G401 (cell line): ENCODE results near the gene NACA2. TPM values are rescaled to one million over a fixed set of nuclear protein-coding genes. Genes with fewer than 3 reads are reported as not detected.
"Not testable (repeated sequence)": the region's sequence is repeated elsewhere in the genome, so short reads cannot be mapped to it uniquely, and the experiment has no call there.

Experiments used
- DNase-seq: peaks from one replicate; pipeline ENCODE4 v3.0.0-alpha.2; 2015; ENCODE audit warnings: low spot score
- in situ Hi-C: cut with HindIII; loops from 2 replicates; pipeline ENCODE4 v1.10.0; 2016; ENCODE audit warnings: low sequenced_read_pairs, mixed read lengths
- total RNA-seq: library from RNA; depleted of rRNA; stranded (reverse); fragments of >200 nt; shearing (Covaris generic); gene quantifications from 2 replicates; pipeline ENCODE4 v1.2.3, GENCODE V29; 2014; rRNA removed

The NACA2 gene
- 0.25 and 0.47 TPM in 2 replicates for total RNA-seq

GRCh38 chr17:61591018-61591417 lies at the start of gene NACA2:
TSS of gene NACA2 (minus strand) at chr17:61591219. CDS start at chr17:61591180, 39 bp downstream.
- DNase-seq, result no peak
- in situ Hi-C loops, result no loop called here

- in situ Hi-C loops, result no loop called here
- DNase-seq, result no peak
These were observed 48.8 kb upstream of the NACA2 start for GRCh38 chr17:61639818-61640217.

DNA sequence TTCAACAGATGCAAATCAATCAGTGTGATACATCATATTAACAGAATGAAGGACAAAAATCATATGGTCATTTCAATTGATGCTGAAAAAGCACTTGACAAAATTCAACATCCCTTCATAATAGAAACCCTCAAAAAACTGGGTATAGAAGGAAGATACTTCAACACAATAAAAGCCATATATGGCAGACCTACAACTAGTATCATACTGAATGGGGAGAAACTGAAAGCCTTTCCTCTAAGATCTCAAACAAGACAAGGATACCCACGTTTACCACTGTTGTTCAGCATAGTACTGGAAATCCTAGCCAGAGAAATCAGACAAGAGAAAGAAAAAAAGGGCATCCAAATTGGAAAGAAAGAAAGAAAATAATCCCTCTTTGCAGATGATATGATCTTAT lies 47.1 kb upstream of the NACA2 start:
- DNase-seq, result no peak

GRCh38 chr17:61635913-61636432 lies 45.0 kb upstream of the NACA2 start:
- in situ Hi-C loops, result no loop called here
- DNase-seq, result peak; percentile 6

More for the DNA sequence above, 47.1 kb upstream of the NACA2 start:
- in situ Hi-C loops, result no loop called here

DNA sequence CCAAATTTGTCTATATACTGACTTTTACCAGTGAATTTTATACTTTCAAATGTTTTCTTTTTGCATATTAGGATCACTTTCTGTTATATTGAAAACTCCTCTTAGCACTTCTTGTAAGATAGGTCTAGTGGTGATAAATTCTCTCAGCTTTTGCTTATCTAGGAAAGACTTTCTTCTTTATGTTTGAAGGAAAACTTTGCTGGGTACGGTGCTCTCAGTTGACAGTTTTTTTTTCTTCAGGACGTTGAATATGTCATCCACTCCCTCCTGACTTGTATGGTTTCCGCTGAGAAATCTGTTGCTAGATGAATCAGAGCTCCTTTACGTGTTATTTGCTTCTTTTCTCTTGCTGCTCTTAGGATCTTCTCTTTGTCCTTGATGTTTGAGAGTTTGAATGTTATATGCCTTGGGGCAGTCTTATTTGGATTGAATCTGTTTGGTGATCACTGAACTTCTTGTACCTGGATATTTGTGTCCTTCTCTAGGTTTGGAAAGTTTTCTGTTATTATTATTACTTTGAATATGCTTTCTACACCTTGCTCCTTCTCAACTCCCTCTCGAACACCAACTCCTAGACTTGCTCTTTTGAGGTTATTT lies 44.0 kb upstream of the NACA2 start:
- in situ Hi-C loops, result no loop called here

DNA sequence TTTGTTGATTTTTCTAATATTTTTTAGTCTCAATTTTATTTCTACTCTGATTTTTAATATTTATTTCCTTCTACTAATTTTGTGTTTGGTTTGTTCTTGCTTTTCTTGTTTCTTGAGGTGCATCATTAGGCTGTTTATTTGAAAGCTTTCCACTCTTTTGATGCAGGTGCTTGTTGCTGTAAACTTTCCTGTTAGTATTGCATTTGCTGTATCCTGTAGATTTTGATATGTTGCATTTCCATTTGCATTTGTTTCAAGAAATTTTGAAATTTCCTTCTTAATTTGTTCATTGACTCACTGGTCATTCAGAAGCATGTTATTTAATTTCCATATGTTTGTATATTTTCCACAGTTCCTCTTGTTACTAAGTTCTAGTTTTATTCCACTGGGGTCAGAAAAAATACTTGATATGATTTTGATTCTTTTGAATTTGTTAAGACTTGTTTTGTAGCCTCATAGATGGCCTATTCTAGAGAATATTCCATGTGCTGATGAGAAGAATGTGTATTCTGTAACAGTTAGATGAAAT lies 43.1 kb upstream of the NACA2 start:
- in situ Hi-C loops, result no loop called here
- DNase-seq, result no peak

More for the DNA sequence above, 44.0 kb upstream of the NACA2 start:
- DNase-seq, result no peak

- in situ Hi-C loops, result no loop called here
These were observed 41.8 kb upstream of the NACA2 start for GRCh38 chr17:61632826-61633225.

DNA sequence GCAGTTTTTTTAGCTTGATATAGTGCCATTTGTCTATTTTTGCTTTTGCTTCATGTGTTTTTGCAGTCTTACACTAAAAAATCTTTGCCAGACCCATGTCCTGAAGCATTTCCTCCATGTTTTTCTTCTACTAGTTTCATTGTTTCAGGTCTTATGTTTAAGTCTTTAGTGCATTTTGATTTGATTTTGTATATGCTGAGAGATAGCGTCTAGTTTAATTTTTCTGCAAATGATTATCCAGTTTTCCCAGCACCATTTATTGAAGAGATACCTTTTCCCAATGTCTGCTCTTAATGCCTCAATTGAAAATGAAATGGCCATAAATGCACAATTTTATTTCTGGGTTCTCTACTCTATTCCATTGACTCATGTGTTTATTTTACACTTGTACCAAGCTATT lies 40.8 kb upstream of the NACA2 start:
- no peak for DNase-seq
- in situ Hi-C loops, result no loop called here

More at GRCh38 chr17:61632826-61633225, 41.8 kb upstream of the NACA2 start:
- DNase-seq, result no peak

DNA sequence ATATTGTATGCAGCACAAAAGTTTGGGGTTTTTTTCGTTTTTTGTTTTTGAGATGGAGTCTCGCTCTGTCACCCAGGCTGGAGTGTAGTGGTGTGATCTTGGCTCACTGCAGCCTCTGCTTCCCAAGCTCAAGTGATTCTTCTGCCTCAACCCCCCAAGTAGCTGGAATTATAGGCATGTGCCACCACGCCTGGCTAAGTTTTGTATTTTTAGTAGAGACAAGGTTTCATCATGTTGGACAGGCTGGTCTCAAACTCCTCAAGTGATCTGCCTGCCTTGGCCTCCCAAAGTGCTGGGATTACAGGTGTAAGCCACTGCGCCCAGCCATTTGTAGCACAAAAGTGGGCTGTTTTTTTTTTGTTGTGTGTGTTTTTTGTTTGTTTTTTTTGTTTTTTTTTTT lies 37.1 kb upstream of the NACA2 start:
- in situ Hi-C loops, DNase-seq: not testable (repeated sequence)

GRCh38 chr17:61627658-61628057 lies 36.6 kb upstream of the NACA2 start:
- in situ Hi-C loops, result no loop called here

GRCh38 chr17:61627125-61627524 lies 36.1 kb upstream of the NACA2 start:
- no peak for DNase-seq
- in situ Hi-C loops, result no loop called here

More at GRCh38 chr17:61627658-61628057, 36.6 kb upstream of the NACA2 start:
- no peak for DNase-seq

DNA sequence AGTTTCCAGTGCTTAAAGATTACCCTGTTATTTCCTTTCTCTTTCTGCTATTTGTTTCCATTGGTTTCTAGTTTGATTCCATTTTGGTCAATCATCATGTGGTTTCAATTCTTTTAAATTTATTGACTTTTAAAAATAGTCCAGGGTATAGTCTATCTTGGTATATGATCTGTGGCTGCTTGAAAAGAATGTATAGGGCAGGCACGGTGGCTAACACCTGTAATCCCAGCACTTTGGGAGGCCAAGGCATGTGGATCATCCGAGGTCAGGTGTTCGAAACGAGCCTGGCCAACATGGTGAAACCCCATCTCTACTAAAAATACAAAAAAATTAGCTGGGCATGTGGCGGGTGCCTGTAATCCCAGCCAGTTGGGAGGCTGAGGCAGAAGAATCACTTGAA lies 34.5 kb upstream of the NACA2 start:
- in situ Hi-C loops, result no loop called here
- DNase-seq, result no peak

- no peak for DNase-seq
- in situ Hi-C loops, result no loop called here
These were observed 33.9 kb upstream of the NACA2 start for GRCh38 chr17:61624951-61625350.

DNA sequence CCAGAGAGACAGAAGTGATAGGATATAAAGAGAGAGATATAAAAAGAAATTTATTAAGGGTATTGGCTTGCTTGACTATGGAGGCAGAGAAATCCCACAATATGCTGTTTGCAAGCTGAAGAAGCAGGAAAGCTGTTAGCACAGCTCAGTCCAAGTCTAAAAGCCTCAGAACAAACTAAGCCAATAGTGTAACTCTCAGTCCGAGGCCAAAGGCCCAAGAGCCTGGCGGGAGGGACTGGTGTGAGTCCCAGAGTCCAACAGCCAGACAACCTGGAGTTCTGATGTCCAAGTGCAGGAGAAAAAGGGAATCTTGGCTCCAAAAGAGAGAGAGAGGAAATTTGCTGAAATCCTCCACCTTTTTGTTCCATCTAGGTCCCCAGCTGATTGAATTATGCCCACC lies 30.3 kb upstream of the NACA2 start:
- in situ Hi-C loops, result no loop called here
- DNase-seq, result no peak

DNA sequence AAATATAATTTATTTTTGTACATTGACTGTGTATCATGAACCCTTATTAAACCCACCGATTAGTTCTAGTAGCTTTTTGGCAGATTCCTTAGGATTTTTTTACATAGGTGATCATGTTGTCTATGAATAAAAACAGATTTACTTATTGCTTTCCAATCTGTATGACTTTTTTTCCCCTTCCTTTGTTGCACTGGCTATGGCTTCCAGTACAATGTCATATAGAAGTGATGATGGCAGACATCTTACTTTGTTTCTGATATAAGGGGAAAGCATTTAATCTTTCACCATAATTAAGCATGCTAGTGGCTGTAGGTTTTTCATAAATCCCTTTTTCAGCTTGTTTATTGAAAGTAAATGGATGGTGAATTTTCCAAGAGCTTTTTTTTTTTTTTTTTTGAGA lies 28.9 kb upstream of the NACA2 start:
- in situ Hi-C loops, result no loop called here
- DNase-seq, result no peak

GRCh38 chr17:61619493-61619892 lies 28.5 kb upstream of the NACA2 start:
- DNase-seq, result no peak
- in situ Hi-C loops, result no loop called here

GRCh38 chr17:61618950-61619349 lies 27.9 kb upstream of the NACA2 start:
- DNase-seq, result no peak
- in situ Hi-C loops, result no loop called here

DNA sequence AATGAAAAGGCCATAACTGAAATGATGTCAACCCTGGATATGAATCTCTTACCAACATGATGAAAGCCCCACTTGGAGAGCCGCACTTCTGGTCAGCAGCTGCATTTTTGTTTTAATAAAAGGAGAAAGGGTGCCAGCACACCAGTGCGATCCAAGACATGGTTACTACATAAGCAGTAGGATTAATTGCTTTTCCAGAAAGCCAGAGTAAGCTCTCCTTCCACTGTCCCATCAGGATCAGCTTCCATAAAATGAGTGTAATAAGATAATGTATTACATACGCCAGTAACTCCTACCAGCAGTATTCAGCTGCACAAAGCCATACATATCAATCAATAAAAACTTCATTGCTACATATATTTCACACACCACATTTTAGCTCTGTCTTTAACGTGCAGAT lies 26.3 kb upstream of the NACA2 start:
- in situ Hi-C loops, result no loop called here

GRCh38 chr17:61616783-61617182 lies 25.8 kb upstream of the NACA2 start:
- in situ Hi-C loops, result no loop called here
- DNase-seq, result no peak

More for the DNA sequence above, 26.3 kb upstream of the NACA2 start:
- DNase-seq, result no peak

DNA sequence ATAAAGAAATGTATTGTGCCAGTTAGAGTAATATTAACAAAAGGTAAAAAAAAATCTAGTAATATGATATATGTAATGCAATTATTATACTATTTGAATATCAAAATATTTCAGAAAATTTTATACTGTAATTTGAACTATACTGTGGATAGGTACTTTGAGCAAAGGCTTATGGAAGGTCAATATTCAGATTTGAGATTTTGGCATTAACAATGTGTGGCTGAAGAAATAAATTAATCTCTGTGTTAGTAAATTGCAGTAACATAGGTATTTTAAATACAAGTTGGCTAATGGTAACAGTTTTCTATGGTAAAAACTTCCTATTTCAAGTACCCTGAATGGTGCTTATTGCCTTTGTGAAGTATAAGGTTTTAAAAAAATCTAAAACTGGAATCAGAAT lies 23.2 kb upstream of the NACA2 start:
- DNase-seq, result no peak
- in situ Hi-C loops, result no loop called here

GRCh38 chr17:61611323-61611722 lies 20.3 kb upstream of the NACA2 start:
- in situ Hi-C loops, result no loop called here
- no peak for DNase-seq
